GM21528 (cell line): ENCODE data around the gene ERBB4.

Experiments
- ATAC-seq: cut with Tn5 transposase; IDR thresholded peaks from one replicate; pipeline ENCODE4 v1.9.1; 2021; ENCODE audit warnings: mild to moderate bottlenecking, moderate library complexity; ENCODE audit not compliant: unreplicated experiment, low FRiP score

Gene ERBB4

GRCh38 chr2:212538305-212539071 lies at the start of gene ERBB4:
Gene ERBB4 (minus strand): TSS chr2:212538802. CDS start chr2:212538530, 272 bp downstream.
- no peak for ATAC-seq

GRCh38 chr2:212580117-212580516 lies 41.5 kb upstream of the ERBB4 start:
- no peak for ATAC-seq

- no peak for ATAC-seq
These were observed 17.7 kb upstream of the ERBB4 start for GRCh38 chr2:212556296-212556695.

GRCh38 chr2:212554233-212554632 lies 15.6 kb upstream of the ERBB4 start:
- ATAC-seq = no peak

GRCh38 chr2:212549941-212550340 lies 11.3 kb upstream of the ERBB4 start:
- ATAC-seq = no peak

- no peak for ATAC-seq
These were observed 10.9 kb upstream of the ERBB4 start for GRCh38 chr2:212549463-212549862.

GRCh38 chr2:212548455-212548819 lies 9.8 kb upstream of the ERBB4 start:
- no peak for ATAC-seq

- no peak for ATAC-seq
These were observed 9.3 kb upstream of the ERBB4 start for GRCh38 chr2:212547716-212548454.

GRCh38 chr2:212546669-212547068 lies 8.1 kb upstream of the ERBB4 start:
- ATAC-seq = no peak

- ATAC-seq = no peak
These were observed 1.7 kb upstream of the ERBB4 start for GRCh38 chr2:212540341-212540740.

GRCh38 chr2:212539072-212539880 lies 674 bp upstream of the ERBB4 start:
- no peak for ATAC-seq

- ATAC-seq = no peak
These were observed 787 bp downstream of the ERBB4 start for GRCh38 chr2:212537726-212538304.

GRCh38 chr2:212536817-212537725 lies 1.5 kb downstream of the ERBB4 start:
- no peak for ATAC-seq

- no peak for ATAC-seq
These were observed 2.4 kb downstream of the ERBB4 start for GRCh38 chr2:212535996-212536816.

- ATAC-seq = no peak
These were observed 4.3 kb downstream of the ERBB4 start for GRCh38 chr2:212534336-212534735.

GRCh38 chr2:212532585-212532984 lies 6.0 kb downstream of the ERBB4 start:
- no peak for ATAC-seq

- ATAC-seq = no peak
These were observed 6.5 kb downstream of the ERBB4 start for GRCh38 chr2:212532087-212532486.

GRCh38 chr2:212531499-212531898 lies 7.1 kb downstream of the ERBB4 start:
- ATAC-seq = no peak

- ATAC-seq = no peak
These were observed 7.6 kb downstream of the ERBB4 start for GRCh38 chr2:212530991-212531390.
